HepG2 (cell line): ENCODE measurements around the gene TOB1. TPM values are rescaled to one million over a fixed set of nuclear protein-coding genes. Genes with fewer than 3 reads are reported as not detected.

Source experiments
- ARNTL ChIP-seq: sonication (generic); formaldehyde crosslinking; IDR thresholded peaks from 2 replicates; pipeline ENCODE4 v1.4.0; 2020; ENCODE audit warnings: mild to moderate bottlenecking, missing genetic modification reagents
- BRCA1 ChIP-seq: sonication (generic); formaldehyde crosslinking; IDR thresholded peaks from 2 replicates; pipeline ENCODE4 v1.4.0; 2020; ENCODE audit warnings: missing genetic modification reagents
- DZIP1 ChIP-seq: sonication (generic); formaldehyde crosslinking; IDR thresholded peaks from 2 replicates; pipeline ENCODE4 v1.5.0; 2020; ENCODE audit warnings: mild to moderate bottlenecking, missing genetic modification reagents
- HDAC6 ChIP-seq: fragments of 200-600 bp; sonication (generic); IDR thresholded peaks from 2 replicates; pipeline ENCODE4 v1.7.0; 2017; ENCODE audit warnings: mild to moderate bottlenecking, antibody characterized with exemption, low read length, low read depth
- HMG20A ChIP-seq: IDR thresholded peaks from 2 replicates; pipeline ENCODE4 v1.6.1; 2016; ENCODE audit warnings: borderline replicate concordance
- IRF2 ChIP-seq: IDR thresholded peaks from 2 replicates; pipeline ENCODE4 v1.6.1; 2018; ENCODE audit warnings: missing genetic modification reagents, missing compliant biosample characterization
- ISX ChIP-seq: sonication (generic); formaldehyde crosslinking; conservative IDR thresholded peaks from 2 replicates; pipeline ENCODE4 v1.5.0; 2020; ENCODE audit warnings: missing genetic modification reagents
- KDM2A ChIP-seq: sonication (generic); formaldehyde crosslinking; IDR thresholded peaks from 2 replicates; pipeline ENCODE4 v1.4.0; 2020; ENCODE audit warnings: low read depth, missing genetic modification reagents, borderline replicate concordance
- KLF11 ChIP-seq: IDR thresholded peaks from 2 replicates; pipeline ENCODE4 v1.6.1; 2016; ENCODE audit warnings: missing compliant biosample characterization
- PITX1 ChIP-seq: sonication (generic); formaldehyde crosslinking; IDR thresholded peaks from 2 replicates; pipeline ENCODE4 v1.5.1; 2020; ENCODE audit warnings: mild to moderate bottlenecking, missing genetic modification reagents
- POLR2AphosphoS2 ChIP-seq: IDR thresholded peaks from 2 replicates; pipeline ENCODE4 v1.6.1; 2011; ENCODE audit warnings: low read depth, low read length, improper control_type of control experiment
- SSRP1 ChIP-seq: IDR thresholded peaks from 2 replicates; pipeline ENCODE4 v1.6.1; 2016; ENCODE audit warnings: control low read depth
- TBX3 ChIP-seq: fragments of 450-650 bp; IDR thresholded peaks from 2 replicates; pipeline ENCODE4 v1.6.1; 2017; ENCODE audit warnings: antibody characterized with exemption, mild to moderate bottlenecking, inconsistent platforms, borderline replicate concordance
- ZNF180 ChIP-seq: sonication (generic); formaldehyde crosslinking; IDR thresholded peaks from 2 replicates; pipeline ENCODE4 v1.4.0; 2020; ENCODE audit warnings: low read depth, missing genetic modification reagents, borderline replicate concordance
- ZNF224 ChIP-seq: sonication (generic); formaldehyde crosslinking; IDR thresholded peaks from 2 replicates; pipeline ENCODE4 v1.5.0; 2020; ENCODE audit warnings: mild to moderate bottlenecking, missing genetic modification reagents
- ZNF567 ChIP-seq: sonication (generic); formaldehyde crosslinking; IDR thresholded peaks from 2 replicates; pipeline ENCODE4 v1.8.1; 2023; ENCODE audit warnings: mild to moderate bottlenecking, missing genetic modification reagents, borderline replicate concordance
- ZNF569 ChIP-seq: sonication (generic); formaldehyde crosslinking; IDR thresholded peaks from 2 replicates; pipeline ENCODE4 v1.5.0; 2020; ENCODE audit warnings: mild to moderate bottlenecking, missing genetic modification reagents, moderate library complexity, borderline replicate concordance
- ZNF644 ChIP-seq: IDR thresholded peaks from 2 replicates; pipeline ENCODE4 v1.6.1; 2016; ENCODE audit warnings: low read depth
- polyA plus RNA-seq, 8 experiments: library from polyadenylated mRNA; depleted of rRNA in 3 of 8; stranded (reverse) in 7 of 8; unstranded in 1 of 8; fragments of >200 nt; fragmentation: Illumina TruSeq in 4 of 8; extraction: Trizol in 4 of 8; gene quantifications; 2 replicates each; pipeline versions ENCODE4 v1.2.1 to v1.2.3, GENCODE V29; 2011 to 2016; ENCODE audit warnings: low read depth in 4 of 8, missing spikeins in 1 of 8, mixed read lengths in 1 of 8; ENCODE audit not compliant: insufficient read depth in 1 of 8
- total RNA-seq, 5 experiments: library from RNA; depleted of rRNA; stranded (reverse); fragments of >200 nt; fragmentation: Illumina TruSeq; extraction: Trizol; gene quantifications; 2 replicates each; pipeline ENCODE4 v1.2.3, GENCODE V29; 2016; ENCODE audit warnings: low read depth in 1 of 5
- TF ChIP-seq, protein P1 (sequence below): sonication (generic); formaldehyde crosslinking; conservative IDR thresholded peaks from 2 replicates; pipeline ENCODE4 v1.8.0; 2022; ENCODE audit warnings: low read depth, missing genetic modification reagents
- TF ChIP-seq, protein P2 (sequence below): IDR thresholded peaks from 2 replicates; pipeline ENCODE4 v1.6.1; 2018; ENCODE audit warnings: missing genetic modification reagents
- TF ChIP-seq, protein P3 (sequence below), 2 experiments: IDR thresholded peaks; 2 replicates each; pipeline ENCODE4 v1.6.1; 2011 to 2012; ENCODE audit warnings: low read length in 2 of 2, borderline replicate concordance in 1 of 2, low read depth in 1 of 2, mild to moderate bottlenecking in 1 of 2, moderate library complexity in 1 of 2

The TOB1 gene
- total and polyA plus RNA-seq, 2 of the 13 experiments (the other 11 are each of a cell fraction or from before 2014, with no cell fraction given), result 21.9 to 57.7 TPM

DNA sequence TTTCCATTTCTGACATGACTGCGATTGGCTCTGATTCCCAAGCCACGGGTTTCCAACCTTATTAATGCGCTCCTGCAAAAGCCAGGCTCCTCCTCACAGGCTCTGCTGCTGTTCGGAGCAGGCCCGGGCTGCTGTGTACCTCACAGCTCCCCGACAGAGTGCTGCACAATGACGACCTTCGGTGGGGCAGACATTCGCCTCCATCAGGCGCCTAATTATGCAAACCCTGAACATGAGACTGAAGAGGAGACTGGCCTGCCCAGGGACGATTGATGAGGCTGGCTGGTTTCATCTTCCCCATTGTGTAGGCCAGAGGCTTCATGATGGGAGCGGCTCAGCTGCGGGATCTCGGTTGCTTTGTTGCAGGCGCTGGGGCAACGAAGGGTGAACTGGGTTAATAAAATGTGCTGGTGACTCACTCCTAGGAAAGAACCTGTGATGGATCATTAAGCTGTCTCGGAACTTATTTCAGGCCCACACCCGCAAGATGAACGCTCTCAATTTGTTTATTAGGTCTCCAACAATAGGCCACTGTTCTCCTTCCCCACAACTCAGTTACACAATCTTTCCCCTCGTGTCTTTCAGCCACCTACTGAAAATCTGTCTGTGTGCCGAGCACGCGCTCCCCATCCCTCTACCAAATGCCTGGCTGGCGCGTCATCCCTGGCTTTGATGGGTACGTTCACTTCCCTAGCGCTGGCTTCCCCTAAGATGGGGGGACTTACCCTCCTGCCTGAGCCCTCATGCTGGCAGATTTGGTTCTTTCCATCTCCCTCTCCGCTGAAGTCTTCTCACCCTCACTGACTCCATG, 27.2 kb upstream of the TOB1 start (continued):
- TF ChIP-seq, protein P1, sequence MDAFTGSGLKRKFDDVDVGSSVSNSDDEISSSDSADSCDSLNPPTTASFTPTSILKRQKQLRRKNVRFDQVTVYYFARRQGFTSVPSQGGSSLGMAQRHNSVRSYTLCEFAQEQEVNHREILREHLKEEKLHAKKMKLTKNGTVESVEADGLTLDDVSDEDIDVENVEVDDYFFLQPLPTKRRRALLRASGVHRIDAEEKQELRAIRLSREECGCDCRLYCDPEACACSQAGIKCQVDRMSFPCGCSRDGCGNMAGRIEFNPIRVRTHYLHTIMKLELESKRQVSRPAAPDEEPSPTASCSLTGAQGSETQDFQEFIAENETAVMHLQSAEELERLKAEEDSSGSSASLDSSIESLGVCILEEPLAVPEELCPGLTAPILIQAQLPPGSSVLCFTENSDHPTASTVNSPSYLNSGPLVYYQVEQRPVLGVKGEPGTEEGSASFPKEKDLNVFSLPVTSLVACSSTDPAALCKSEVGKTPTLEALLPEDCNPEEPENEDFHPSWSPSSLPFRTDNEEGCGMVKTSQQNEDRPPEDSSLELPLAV (CRISPR knock-in tag), result no peak
- peak; percentile 58; the same call in 1 of the 2 replicates for TF ChIP-seq ZNF567 (CRISPR knock-in tag)
- peak; percentile 86 for TF ChIP-seq PITX1 (CRISPR knock-in tag)
- peak; percentile 91 for TF ChIP-seq ZNF224
- TF ChIP-seq POLR2AphosphoS2, result no peak
- TF ChIP-seq HMG20A, result peak; percentile 93
- peak; percentile 91; the same call in 1 of the 2 replicates for TF ChIP-seq IRF2 (CRISPR knock-in tag)
- peak; percentile 91 for TF ChIP-seq KLF11
- peak; percentile 80 for TF ChIP-seq ARNTL (CRISPR knock-in tag)
- TF ChIP-seq, protein P2, sequence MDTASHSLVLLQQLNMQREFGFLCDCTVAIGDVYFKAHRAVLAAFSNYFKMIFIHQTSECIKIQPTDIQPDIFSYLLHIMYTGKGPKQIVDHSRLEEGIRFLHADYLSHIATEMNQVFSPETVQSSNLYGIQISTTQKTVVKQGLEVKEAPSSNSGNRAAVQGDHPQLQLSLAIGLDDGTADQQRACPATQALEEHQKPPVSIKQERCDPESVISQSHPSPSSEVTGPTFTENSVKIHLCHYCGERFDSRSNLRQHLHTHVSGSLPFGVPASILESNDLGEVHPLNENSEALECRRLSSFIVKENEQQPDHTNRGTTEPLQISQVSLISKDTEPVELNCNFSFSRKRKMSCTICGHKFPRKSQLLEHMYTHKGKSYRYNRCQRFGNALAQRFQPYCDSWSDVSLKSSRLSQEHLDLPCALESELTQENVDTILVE (CRISPR knock-in tag), result peak; percentile 86
- TF ChIP-seq ZNF569 (CRISPR knock-in tag), result no peak
- TF ChIP-seq, protein P3, sequence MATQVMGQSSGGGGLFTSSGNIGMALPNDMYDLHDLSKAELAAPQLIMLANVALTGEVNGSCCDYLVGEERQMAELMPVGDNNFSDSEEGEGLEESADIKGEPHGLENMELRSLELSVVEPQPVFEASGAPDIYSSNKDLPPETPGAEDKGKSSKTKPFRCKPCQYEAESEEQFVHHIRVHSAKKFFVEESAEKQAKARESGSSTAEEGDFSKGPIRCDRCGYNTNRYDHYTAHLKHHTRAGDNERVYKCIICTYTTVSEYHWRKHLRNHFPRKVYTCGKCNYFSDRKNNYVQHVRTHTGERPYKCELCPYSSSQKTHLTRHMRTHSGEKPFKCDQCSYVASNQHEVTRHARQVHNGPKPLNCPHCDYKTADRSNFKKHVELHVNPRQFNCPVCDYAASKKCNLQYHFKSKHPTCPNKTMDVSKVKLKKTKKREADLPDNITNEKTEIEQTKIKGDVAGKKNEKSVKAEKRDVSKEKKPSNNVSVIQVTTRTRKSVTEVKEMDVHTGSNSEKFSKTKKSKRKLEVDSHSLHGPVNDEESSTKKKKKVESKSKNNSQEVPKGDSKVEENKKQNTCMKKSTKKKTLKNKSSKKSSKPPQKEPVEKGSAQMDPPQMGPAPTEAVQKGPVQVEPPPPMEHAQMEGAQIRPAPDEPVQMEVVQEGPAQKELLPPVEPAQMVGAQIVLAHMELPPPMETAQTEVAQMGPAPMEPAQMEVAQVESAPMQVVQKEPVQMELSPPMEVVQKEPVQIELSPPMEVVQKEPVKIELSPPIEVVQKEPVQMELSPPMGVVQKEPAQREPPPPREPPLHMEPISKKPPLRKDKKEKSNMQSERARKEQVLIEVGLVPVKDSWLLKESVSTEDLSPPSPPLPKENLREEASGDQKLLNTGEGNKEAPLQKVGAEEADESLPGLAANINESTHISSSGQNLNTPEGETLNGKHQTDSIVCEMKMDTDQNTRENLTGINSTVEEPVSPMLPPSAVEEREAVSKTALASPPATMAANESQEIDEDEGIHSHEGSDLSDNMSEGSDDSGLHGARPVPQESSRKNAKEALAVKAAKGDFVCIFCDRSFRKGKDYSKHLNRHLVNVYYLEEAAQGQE (IDR thresholded peaks at IDR 0.05; ENCODE audit: borderline replicate concordance in 1 of 2, low read depth in 1 of 2, low read length in 2 of 2), result no peak
- TF ChIP-seq SSRP1, result peak; percentile 91; the same call in 1 of the 2 replicates
- TF ChIP-seq ZNF180 (CRISPR knock-in tag), result no peak
- TF ChIP-seq DZIP1 (CRISPR knock-in tag), result no peak
- TF ChIP-seq TBX3, result peak; percentile 43; the same call in 1 of the 2 replicates
- TF ChIP-seq HDAC6, result no peak
- no peak; the same call in 1 of the 2 replicates for TF ChIP-seq ISX
- TF ChIP-seq KDM2A, result peak; percentile 87
- no peak for TF ChIP-seq ZNF644 (CRISPR knock-in tag)
- TF ChIP-seq BRCA1, result no peak
